ENCODE measurements around the gene PIGO. TPM values are rescaled to one million over a fixed set of nuclear protein-coding genes. Genes with fewer than 3 reads are reported as not detected.

Gene PIGO
- total and polyA plus RNA-seq, 3 experiments from 2014 or later, result 26.4 to 32.1 (median 31.7) TPM

- Histone ChIP-seq H3K36me3 (ENCODE audit: insufficient read depth, low read length) (no peaks in the 10 kb centered on the region), H3K4me1 (ENCODE audit: insufficient read depth, low read length) (peaks cover 37% of the 10 kb centered on the region), H3K27me3 (ENCODE audit: insufficient read depth, low read length, poor library complexity, severe bottlenecking) (no peaks in the 10 kb centered on the region), H3K4me3 (ENCODE audit: low read length) (peak overlapping the region; percentile 61), H3K27ac (ENCODE audit: low read depth, low read length) (peak overlapping the region; percentile 82), H3K9me3 (ENCODE audit: low read length) (no peaks in the 10 kb centered on the region)
- ChIA-PET CTCF (interaction anchor here (0.6 to 5.2 kb wide), 17 partner anchors 10 to 766 kb away, joined by 3 to 50 read pairs (median 4); partner anchors contain the start of genes PIGO, STOML2, UNC13B and VCP), POLR2A (interaction anchor here (0.6 to 1.1 kb wide), 2 partner anchors 36 to 516 kb away, joined by 4 read pairs; partner anchors contain the start of gene FANCG)
- peak overlapping the region; percentile 92 to 100 (median 96) for H3K27ac Mint-ChIP-seq
- peak overlapping the region; percentile 86 to 97 (median 89) for H3K4me3 Mint-ChIP-seq
- peaks cover 0 to 2% (median 0%) of the 10 kb centered on the region in 3 donors for H3K36me3 Mint-ChIP-seq
- H3K27me3 Mint-ChIP-seq, result peaks cover 0 to 1% of the 10 kb centered on the region in 2 donors
- no peak for DNase-seq
- H3K4me1 Mint-ChIP-seq, result peaks cover 43 to 50% (median 47%) of the 10 kb centered on the region in 3 donors
- no peaks in the 10 kb centered on the region for H3K9me3 Mint-ChIP-seq
Measured at GRCh38 chr9:35116539-35116897, 20.1 kb upstream of the PIGO start.

GRCh38 chr9:35115680-35116538, 19.5 kb upstream of the PIGO start, which contains the start of gene ATOSB:
ATOSB (minus strand) TSS chr9:35115862; CDS start chr9:35108274, 7,588 bp downstream.
- CTCF ChIA-PET, result interaction anchor here (0.9 to 5.2 kb wide), 12 partner anchors 11 to 766 kb away, joined by 3 to 50 read pairs (median 6); partner anchors contain the start of genes FANCG, PIGO, STOML2 and VCP
- H3K4me1 ChIP-seq (ENCODE audit: insufficient read depth, low read length), result peaks cover 41% of the 10 kb centered on the region
- Mint-ChIP-seq H3K4me3 (peak within 1 kb of the TSS; percentile 86 to 97 (median 89)), H3K4me1 (peaks cover 46 to 56% (median 51%) of the 10 kb centered on the region in 3 donors), H3K36me3 (peaks cover 0 to 2% (median 0%) of the 10 kb centered on the region in 3 donors), H3K27ac (peak within 1 kb of the TSS; percentile 92 to 100 (median 96)), H3K9me3 (no peaks in the 10 kb centered on the region), H3K27me3 (peaks cover 0 to 1% of the 10 kb centered on the region in 2 donors)
- H3K27ac ChIP-seq (ENCODE audit: low read depth, low read length), result peak within 1 kb of the TSS; percentile 82
- H3K4me3 ChIP-seq (ENCODE audit: low read length), result peak within 1 kb of the TSS; percentile 61
- POLR2A ChIA-PET, result interaction anchor here (0.5 to 1.4 kb wide), 5 partner anchors 13 to 1244 kb away, joined by 3 to 8 read pairs (median 4); partner anchors contain the start of genes FANCG, STOML2 and VCP
- peak; percentile 89 to 96 (median 94) for DNase-seq
- H3K27me3 ChIP-seq (ENCODE audit: insufficient read depth, low read length, poor library complexity, severe bottlenecking), result no peaks in the 10 kb centered on the region
- no peaks in the 10 kb centered on the region for H3K9me3 ChIP-seq (ENCODE audit: low read length)
- no peaks in the 10 kb centered on the region for H3K36me3 ChIP-seq (ENCODE audit: insufficient read depth, low read length)

- Histone ChIP-seq H3K36me3 (ENCODE audit: insufficient read depth, low read length) (no peaks in the 10 kb centered on the region), H3K4me3 (ENCODE audit: low read length) (peak overlapping the region; percentile 61), H3K4me1 (ENCODE audit: insufficient read depth, low read length) (peaks cover 49% of the 10 kb centered on the region), H3K9me3 (ENCODE audit: low read length) (no peaks in the 10 kb centered on the region), H3K27ac (ENCODE audit: low read depth, low read length) (peak overlapping the region; percentile 82), H3K27me3 (ENCODE audit: insufficient read depth, low read length, poor library complexity, severe bottlenecking) (no peaks in the 10 kb centered on the region)
- ChIA-PET POLR2A (interaction anchor here (0.5 to 1.7 kb wide), 9 partner anchors 11 to 1243 kb away, joined by 3 to 8 read pairs (median 6); partner anchors contain the start of genes FANCG, STOML2 and VCP), CTCF (interaction anchor here (0.9 to 5.2 kb wide), 10 partner anchors 12 to 767 kb away, joined by 3 to 50 read pairs (median 5); partner anchors contain the start of genes FANCG, PIGO, STOML2 and VCP)
- peaks cover 0 to 1% of the 10 kb centered on the region in 2 donors for H3K27me3 Mint-ChIP-seq
- DNase-seq, result peak in 4 of 5 donors; percentile 22 to 70 (median 24)
- peak overlapping the region; percentile 86 to 97 (median 89) for H3K4me3 Mint-ChIP-seq
- peaks cover 0 to 2% (median 0%) of the 10 kb centered on the region in 3 donors for H3K36me3 Mint-ChIP-seq
- H3K4me1 Mint-ChIP-seq, result peaks cover 49 to 65% (median 60%) of the 10 kb centered on the region in 3 donors
- H3K9me3 Mint-ChIP-seq, result no peaks in the 10 kb centered on the region
- peak overlapping the region; percentile 92 to 100 (median 96) for H3K27ac Mint-ChIP-seq
Measured at GRCh38 chr9:35114840-35115628, 18.6 kb upstream of the PIGO start.

DNA sequence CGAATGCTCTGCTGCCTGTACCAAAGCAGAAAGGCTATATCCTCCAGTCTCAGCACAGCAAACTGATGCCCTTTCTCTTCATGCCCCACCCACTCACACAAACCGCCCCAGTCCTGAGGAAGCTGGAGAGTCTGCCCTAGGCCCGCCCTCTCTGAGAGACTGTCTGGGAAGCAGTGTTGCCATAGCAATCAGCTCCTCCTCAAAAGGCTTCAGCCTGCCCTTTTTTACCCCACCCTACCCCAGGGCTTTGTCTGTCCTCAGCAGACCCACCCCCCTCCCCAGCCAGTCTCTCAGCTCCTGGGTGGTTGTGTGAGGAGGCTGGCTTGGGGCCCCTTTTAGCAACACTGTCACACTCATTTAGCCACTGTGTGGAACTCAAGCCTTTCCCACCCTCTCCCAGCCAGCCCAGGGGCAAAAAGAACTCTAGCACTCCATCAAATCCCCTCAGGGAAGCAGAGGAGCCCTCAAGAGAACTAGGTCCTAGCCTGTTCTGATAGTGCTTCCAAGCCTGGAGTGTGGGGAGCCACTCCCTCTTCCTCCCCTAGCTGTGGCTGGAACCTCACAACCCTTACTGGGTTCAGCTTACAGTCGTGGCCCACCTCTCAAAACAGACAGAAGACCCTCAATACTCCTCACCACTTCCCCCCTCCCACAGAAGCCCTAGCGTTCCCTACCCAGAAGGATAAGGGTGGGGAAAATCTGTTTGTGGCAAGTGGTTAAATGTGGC, 17.9 kb upstream of the PIGO start:
- Mint-ChIP-seq H3K4me3 (peak overlapping the region; percentile 86 to 97 (median 89)), H3K36me3 (peaks cover 0 to 2% (median 0%) of the 10 kb centered on the region in 3 donors), H3K9me3 (no peaks in the 10 kb centered on the region), H3K27ac (peak overlapping the region; percentile 92 to 100 (median 96)), H3K27me3 (peaks cover 0 to 1% of the 10 kb centered on the region in 2 donors), H3K4me1 (peaks cover 53 to 71% (median 66%) of the 10 kb centered on the region in 3 donors)
- Histone ChIP-seq H3K27ac (ENCODE audit: low read depth, low read length) (peak overlapping the region; percentile 82), H3K36me3 (ENCODE audit: insufficient read depth, low read length) (no peaks in the 10 kb centered on the region), H3K4me1 (ENCODE audit: insufficient read depth, low read length) (peaks cover 52% of the 10 kb centered on the region), H3K9me3 (ENCODE audit: low read length) (no peaks in the 10 kb centered on the region), H3K27me3 (ENCODE audit: insufficient read depth, low read length, poor library complexity, severe bottlenecking) (no peaks in the 10 kb centered on the region), H3K4me3 (ENCODE audit: low read length) (peak overlapping the region; percentile 61)
- ChIA-PET CTCF (interaction anchor here (1.1 to 5.2 kb wide), 4 partner anchors 11 to 215 kb away, joined by 3 to 50 read pairs (median 10); partner anchors contain the start of genes PIGO and STOML2), POLR2A (interaction anchor here (0.7 to 1.7 kb wide), 3 partner anchors 11 to 1001 kb away, joined by 6 to 7 read pairs (median 6); no protein-coding TSS in a partner anchor)
- DNase-seq, result peak; percentile 53 to 87 (median 67)

DNA sequence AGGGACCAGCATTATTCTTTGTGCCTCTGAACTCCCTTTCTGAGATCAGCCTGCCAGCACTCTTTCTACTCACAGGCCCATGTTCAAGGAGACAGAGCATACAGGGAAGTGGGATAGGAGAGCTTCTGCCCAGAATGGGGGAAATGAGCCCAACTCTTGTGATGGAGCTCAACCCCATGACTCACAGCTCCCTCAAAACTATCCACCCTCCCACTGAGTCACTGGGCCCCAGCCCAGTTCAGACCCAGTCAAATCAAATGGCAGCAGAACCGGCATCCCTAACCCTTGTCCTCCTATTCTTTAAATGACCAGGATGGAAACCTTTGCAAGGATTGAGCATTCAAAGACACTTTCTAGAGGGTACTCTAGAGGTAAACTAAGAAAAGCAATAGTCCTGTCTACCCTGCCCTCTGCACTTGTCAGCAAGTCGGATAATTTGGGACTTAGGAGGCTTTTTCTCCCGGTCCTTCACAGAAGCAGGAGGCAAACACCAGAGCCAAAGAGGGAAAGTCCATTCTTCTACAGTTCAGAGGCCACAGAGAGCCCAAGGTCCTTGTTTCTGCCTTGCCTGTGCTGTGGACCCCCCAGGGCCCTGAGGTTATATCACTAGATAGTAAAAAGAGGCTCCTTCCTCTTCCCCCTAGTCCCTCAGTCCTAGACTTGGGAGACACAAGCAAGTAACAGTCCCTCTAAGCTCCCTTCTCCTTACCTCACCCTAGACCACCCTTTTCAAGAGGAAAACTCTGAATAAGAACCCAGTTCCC, 16.0 kb upstream of the PIGO start:
- H3K9me3 Mint-ChIP-seq, result no peaks in the 10 kb centered on the region
- peaks cover 0 to 1% of the 10 kb centered on the region in 2 donors for H3K27me3 Mint-ChIP-seq
- H3K36me3 Mint-ChIP-seq, result peaks cover 0 to 7% (median 0%) of the 10 kb centered on the region in 3 donors
- POLR2A ChIA-PET, result interaction anchor here (1.6 kb wide), 2 partner anchors 9 to 41 kb away, joined by 7 read pairs; partner anchors contain the start of gene STOML2
- H3K27ac Mint-ChIP-seq, result peak overlapping the region; percentile 7 to 95 (median 88)
- CTCF ChIA-PET, result interaction anchor here (1.2 to 3.2 kb wide), 5 partner anchors 10 to 491 kb away, joined by 4 to 16 read pairs (median 5); partner anchors contain the start of genes PIGO, STOML2 and VCP
- Histone ChIP-seq H3K4me3 (ENCODE audit: low read length) (peak overlapping the region; percentile 50), H3K9me3 (ENCODE audit: low read length) (no peaks in the 10 kb centered on the region), H3K27me3 (ENCODE audit: insufficient read depth, low read length, poor library complexity, severe bottlenecking) (no peaks in the 10 kb centered on the region), H3K36me3 (ENCODE audit: insufficient read depth, low read length) (no peaks in the 10 kb centered on the region), H3K4me1 (ENCODE audit: insufficient read depth, low read length) (peaks cover 52% of the 10 kb centered on the region), H3K27ac (ENCODE audit: low read depth, low read length) (peak overlapping the region; percentile 35)
- H3K4me3 Mint-ChIP-seq, result peak overlapping the region; percentile 52 to 85 (median 78)
- peaks cover 58 to 71% (median 66%) of the 10 kb centered on the region in 3 donors for H3K4me1 Mint-ChIP-seq
- DNase-seq, result no peak
